IMR-90 (cell line): ENCODE data around the gene FYB2. TPM values are rescaled to one million over a fixed set of nuclear protein-coding genes. Genes with fewer than 3 reads are reported as not detected.

Experiments used
- ATAC-seq: fragments of 200-7000 bp; cut with Tn5 transposase; 2 replicates; pipeline ENCODE4 v1.9.1; 2020; ENCODE audit warnings: low read depth, mild to moderate bottlenecking, moderate library complexity
- BruUV-seq: library from RNA; stranded (reverse); fragments of 400-500 nt; replicated peaks from 2 replicates; lab custom pipeline; 2021; lab: Mats Ljungman, UMichigan
- CTCF ChIA-PET: fragments of 300-600 bp; formaldehyde crosslinking; extraction: SDS; loops from one replicate; lab custom pipeline; 2021; ENCODE audit warnings: antibody characterized with exemption; lab: Yijun Ruan, JAX
- POLR2A ChIA-PET: fragments of 300-600 bp; sonication (Branson Sonifier 250); formaldehyde crosslinking; loops from one replicate; lab custom pipeline; 2022; ENCODE audit warnings: antibody characterized with exemption; ENCODE audit not compliant: unreplicated experiment; lab: Charles Lee
- DNase-seq: peaks from one replicate; pipeline ENCODE4 v3.0.0; 2013
- H2AFZ ChIP-seq: replicated peaks from 2 replicates; pipeline ENCODE3; 2013; ENCODE audit warnings: low read length, mild to moderate bottlenecking; ENCODE audit not compliant: poor library complexity
- H2AK5ac ChIP-seq: 2 replicates; pipeline ENCODE4 v1.6.1; 2013; ENCODE audit warnings: low read depth, low read length, inconsistent platforms
- H2AK9ac ChIP-seq: replicated peaks from 2 replicates; pipeline ENCODE3; 2013; ENCODE audit warnings: mild to moderate bottlenecking, low read depth, low read length, moderate library complexity; ENCODE audit not compliant: poor library complexity
- H2BK120ac ChIP-seq: 2 replicates; pipeline ENCODE4 v1.6.1; 2013; ENCODE audit warnings: low read depth, low read length, inconsistent platforms
- H2BK15ac ChIP-seq: 3 replicates; pipeline ENCODE4 v1.6.1; 2013; ENCODE audit warnings: low read depth, low read length, inconsistent platforms
- H2BK20ac ChIP-seq: 2 replicates; pipeline ENCODE4 v1.6.1; 2013; ENCODE audit warnings: low read depth, mild to moderate bottlenecking, inconsistent platforms, low read length, moderate library complexity
- H2BK5ac ChIP-seq: 2 replicates; pipeline ENCODE4 v1.6.1; 2013; ENCODE audit warnings: mild to moderate bottlenecking, low read depth, low read length, inconsistent platforms; ENCODE audit not compliant: poor library complexity, severe bottlenecking
- H3K14ac ChIP-seq: replicated peaks from 2 replicates; pipeline ENCODE4 v1.6.1; 2013; ENCODE audit warnings: low read depth, low read length, inconsistent platforms
- H3K18ac ChIP-seq: 2 replicates; pipeline ENCODE4 v1.6.1; 2013; ENCODE audit warnings: low read depth, low read length, control low read depth
- H3K23ac ChIP-seq: 2 replicates; pipeline ENCODE4 v1.6.1; 2013; ENCODE audit warnings: low read depth, low read length, inconsistent platforms
- H3K27ac ChIP-seq: 2 replicates; pipeline ENCODE4 v1.5.1; 2013; ENCODE audit warnings: mild to moderate bottlenecking, control low read depth, low read length; ENCODE audit not compliant: insufficient read depth
- H3K27me3 ChIP-seq: 2 replicates; pipeline ENCODE4 v1.6.1; 2013; ENCODE audit warnings: low read length; ENCODE audit not compliant: control insufficient read depth, insufficient read depth
- H3K36me3 ChIP-seq: 2 replicates; pipeline ENCODE4 v1.6.1; 2013; ENCODE audit warnings: low read length, mixed read lengths; ENCODE audit not compliant: control insufficient read depth, insufficient read depth
- H3K4ac ChIP-seq: 2 replicates; pipeline ENCODE4 v1.6.1; 2013; ENCODE audit warnings: low read depth, low read length, inconsistent platforms
- H3K4me1 ChIP-seq: 2 replicates; pipeline ENCODE4 v1.6.1; 2013; ENCODE audit warnings: low read length, mixed read lengths; ENCODE audit not compliant: control insufficient read depth, insufficient read depth
- H3K4me2 ChIP-seq: 2 replicates; pipeline ENCODE4 v1.6.1; 2013; ENCODE audit warnings: low read depth, mild to moderate bottlenecking, control low read depth, low read length, moderate library complexity
- H3K4me3 ChIP-seq: 2 replicates; pipeline ENCODE4 v1.5.1; 2013; ENCODE audit warnings: low read depth, mild to moderate bottlenecking, control low read depth, low read length, moderate library complexity; ENCODE audit not compliant: insufficient read depth
- H3K56ac ChIP-seq: 2 replicates; pipeline ENCODE4 v1.6.1; 2013; ENCODE audit warnings: low read length, inconsistent platforms; ENCODE audit not compliant: insufficient read depth; ENCODE audit errors: extremely low read depth
- H3K79me1 ChIP-seq, 2 experiments: 2 replicates each; pipeline ENCODE4 v1.6.1; 2013; ENCODE audit warnings: low read length in 2 of 2, inconsistent platforms in 1 of 2, low read depth in 1 of 2
- H3K9ac ChIP-seq: 2 replicates; pipeline ENCODE4 v1.6.1; 2013; ENCODE audit warnings: low read depth, low read length, control low read depth
- H3K9me1 ChIP-seq: 2 replicates; pipeline ENCODE4 v1.6.1; 2013; ENCODE audit warnings: low read length, inconsistent platforms; ENCODE audit not compliant: insufficient read depth
- H3K9me3 ChIP-seq: 2 replicates; pipeline ENCODE4 v1.6.1; 2013; ENCODE audit warnings: low read length; ENCODE audit not compliant: control insufficient read depth, insufficient read depth
- H4K20me1 ChIP-seq: 2 replicates; pipeline ENCODE4 v1.6.1; 2013; ENCODE audit warnings: low read length, inconsistent platforms; ENCODE audit not compliant: insufficient read depth
- H4K5ac ChIP-seq: 2 replicates; pipeline ENCODE4 v1.6.1; 2013; ENCODE audit warnings: mild to moderate bottlenecking, low read depth, low read length, control low read depth
- H4K8ac ChIP-seq, 2 experiments: 2 replicates each; pipeline ENCODE4 v1.6.1; 2013; ENCODE audit warnings: low read depth in 2 of 2, low read length in 2 of 2, control low read depth in 1 of 2, inconsistent platforms in 1 of 2
- H4K91ac ChIP-seq: 2 replicates; pipeline ENCODE4 v1.6.1; 2013; ENCODE audit warnings: low read depth, low read length, inconsistent platforms; ENCODE audit not compliant: insufficient read depth
- BHLHE40 ChIP-seq: fragments of 150-350 bp; IDR thresholded peaks from 2 replicates; pipeline ENCODE4 v1.6.1; 2016; ENCODE audit warnings: mild to moderate bottlenecking, low read depth, low read length
- CEBPB ChIP-seq: IDR thresholded peaks from 2 replicates; pipeline ENCODE4 v1.6.1; 2012; ENCODE audit warnings: low read depth, low read length, improper control_type of control experiment
- CHD1 ChIP-seq: IDR thresholded peaks from 2 replicates; pipeline ENCODE4 v1.6.1; 2012; ENCODE audit warnings: low read depth, low read length, improper control_type of control experiment
- CTCF ChIP-seq: conservative IDR thresholded peaks from 2 replicates; pipeline ENCODE4 v1.5.1; 2012; ENCODE audit warnings: mild to moderate bottlenecking, low read depth, low read length, improper control_type of control experiment
- ELK1 ChIP-seq: fragments of 150-350 bp; IDR thresholded peaks from 2 replicates; pipeline ENCODE4 v1.6.1; 2016; ENCODE audit warnings: low read depth, mild to moderate bottlenecking, low read length, moderate library complexity, borderline replicate concordance
- FOS ChIP-seq: fragments of 150-350 bp; IDR thresholded peaks from 2 replicates; pipeline ENCODE4 v1.6.1; 2016; ENCODE audit warnings: low read depth, low read length
- MAFK ChIP-seq: IDR thresholded peaks from 2 replicates; pipeline ENCODE4 v1.6.1; 2012; ENCODE audit warnings: low read depth, low read length, improper control_type of control experiment
- MAZ ChIP-seq: IDR thresholded peaks from 2 replicates; pipeline ENCODE4 v1.6.1; 2012; ENCODE audit warnings: low read depth, mild to moderate bottlenecking, low read length, improper control_type of control experiment, moderate library complexity, borderline replicate concordance
- MXI1 ChIP-seq: IDR thresholded peaks from 2 replicates; pipeline ENCODE4 v1.6.1; 2012; ENCODE audit warnings: low read depth, mild to moderate bottlenecking, low read length, moderate library complexity, borderline replicate concordance
- NFE2L2 ChIP-seq: fragments of 150-350 bp; IDR thresholded peaks from 2 replicates; pipeline ENCODE4 v1.6.1; 2016; ENCODE audit warnings: low read depth, mild to moderate bottlenecking, low read length
- POLR2A ChIP-seq: IDR thresholded peaks from 2 replicates; pipeline ENCODE4 v1.6.1; 2012; ENCODE audit warnings: mild to moderate bottlenecking, low read depth, low read length
- RAD21 ChIP-seq: IDR thresholded peaks from 2 replicates; pipeline ENCODE4 v1.6.1; 2012; ENCODE audit warnings: low read length, improper control_type of control experiment
- RCOR1 ChIP-seq: IDR thresholded peaks from 2 replicates; pipeline ENCODE4 v1.6.1; 2012; ENCODE audit warnings: mild to moderate bottlenecking, low read length, improper control_type of control experiment; ENCODE audit not compliant: insufficient replicate concordance
- RFX5 ChIP-seq: IDR thresholded peaks from 2 replicates; pipeline ENCODE4 v1.8.0; 2012; ENCODE audit warnings: low read depth, mild to moderate bottlenecking, low read length, moderate library complexity
- SMC3 ChIP-seq: fragments of 150-350 bp; IDR thresholded peaks from 2 replicates; pipeline ENCODE4 v1.6.1; 2016; ENCODE audit warnings: low read depth, mild to moderate bottlenecking, antibody characterized with exemption, low read length, moderate library complexity
- USF2 ChIP-seq: fragments of 150-350 bp; IDR thresholded peaks from 2 replicates; pipeline ENCODE4 v1.6.1; 2017; ENCODE audit warnings: mild to moderate bottlenecking, antibody characterized with exemption, low read length, low read depth
- WGBS, 2 experiments: methylation state at CpG; one replicate each; pipeline versions ENCODE4 v1.1.5 to v1.1.7; 2013; ENCODE audit warnings: missing lambda C conversion rate in 2 of 2; ENCODE audit not compliant: insufficient read length in 1 of 2; ENCODE audit errors: extremely low coverage in 2 of 2; 5-methylcytosine and 5-hydroxymethylcytosine counted together
- dilution Hi-C: fragments of 300-500 bp; cut with HindIII; formaldehyde crosslinking; loops from one replicate; pipeline ENCODE4 v1.14.3; 2018; ENCODE audit warnings: low sequenced_read_pairs; ENCODE audit not compliant: unreplicated experiment
- in situ Hi-C: fragments of 300-500 bp; cut with MboI; formaldehyde crosslinking; loops from 3 replicates; pipeline ENCODE4 v1.14.3; 2019; ENCODE audit warnings: low sequenced_read_pairs, inconsistent platforms, mixed read lengths
- intact Hi-C: fragments of 100-400 bp; cut with micrococcal nuclease; formaldehyde crosslinking; loops from 2 replicates; pipeline ENCODE4 v1.10.0; 2022
- polyA plus RNA-seq, 3 experiments: library from polyadenylated mRNA; depleted of rRNA; stranded (reverse); fragments of >200 nt; gene quantifications; 2 replicates each; pipeline ENCODE4 v1.2.3, GENCODE V29; 2012; ENCODE audit warnings: low replicate concordance in 1 of 3
- total RNA-seq: library from RNA; depleted of rRNA; stranded (reverse); fragments of >200 nt; gene quantifications from 2 replicates; pipeline ENCODE4 v1.2.3, GENCODE V29; 2012

Gene FYB2
- total and polyA plus RNA-seq, 2 of the 4 experiments (the other 2 are of a cell fraction) = under 0.01 TPM; not detected in 1

- POLR2A ChIA-PET = no interaction called here
- Histone ChIP-seq H3K9me1 (no peaks in the 10 kb centered on the region), H2AFZ (no peak overlapping the region), H3K4me2 (no peak overlapping the region), H2AK9ac (no peak overlapping the region), H3K27me3 (no peaks in the 10 kb centered on the region), H3K23ac (no peak overlapping the region), H2AK5ac (no peak overlapping the region), H3K4me1 (no peaks in the 10 kb centered on the region), H2BK120ac (no peak overlapping the region), H4K20me1 (no peaks in the 10 kb centered on the region), H2BK5ac (no peak overlapping the region), H3K9ac (no peak overlapping the region), H4K91ac (no peak overlapping the region), H4K8ac (no peak overlapping the region), H3K79me1 (no peaks in the 10 kb centered on the region), H2BK20ac (no peak overlapping the region), H3K18ac (no peak overlapping the region), H3K56ac (no peak overlapping the region), H3K9me3 (no peaks in the 10 kb centered on the region), H4K5ac (no peak overlapping the region), H3K4ac (no peak overlapping the region), H3K36me3 (no peaks in the 10 kb centered on the region), H2BK15ac (no peak overlapping the region), H3K27ac (no peak overlapping the region), H3K4me3 (no peak overlapping the region), H3K14ac (no peak overlapping the region)
- BruUV-seq = no TSS peak
- ATAC-seq (no peak), DNase-seq (no peak)
- intact Hi-C loops = no loop called here
- WGBS, 2 experiments = no CpG with 5 or more reads among the region's 1 CpG
- in situ Hi-C loops = no loop called here
- dilution Hi-C loops = no loop called here
- CTCF ChIA-PET = interaction anchor here (1.2 kb wide), 1 partner anchor 17 kb away, joined by 3 read pairs; no protein-coding TSS in a partner anchor
- TF ChIP-seq RFX5 (no peak), RAD21 (no peak), ELK1 (no peak), MAFK (no peak), POLR2A (no peak), RCOR1 (no peak), USF2 (no peak), CHD1 (no peak), CEBPB (no peak), FOS (no peak), BHLHE40 (no peak), CTCF (no peak), NFE2L2 (no peak), SMC3 (no peak), MXI1 (no peak), MAZ (no peak)
Measured at GRCh38 chr1:56672579-56672978, 146.6 kb downstream of the FYB2 start.
